Measurements from ENCODE around the gene CTSC. TPM values are rescaled to one million over a fixed set of nuclear protein-coding genes. Genes with fewer than 3 reads are reported as not detected.

The CTSC gene
- total and polyA plus RNA-seq, 2 experiments from 2014 or later: 46.0 to 47.6 TPM

- Histone ChIP-seq H3K27ac (no peak overlapping the region), H3K79me2 (ENCODE audit: insufficient read depth) (no peaks in the 10 kb centered on the region), H3K9me3 (ENCODE audit: low read depth) (no peaks in the 10 kb centered on the region), H4K20me1 (ENCODE audit: insufficient read depth) (no peaks in the 10 kb centered on the region), H3K4me2 (ENCODE audit: unreplicated experiment) (no peak overlapping the region), H3K4me1 (ENCODE audit: insufficient read depth) (no peaks in the 10 kb centered on the region), H3K9ac (no peak overlapping the region), H3F3A (ENCODE audit: insufficient read depth) (no peaks in the 10 kb centered on the region), H2AFZ (no peak overlapping the region), H3K27me3 (replicated peaks; ENCODE audit: insufficient read depth) (no peaks in the 10 kb centered on the region), H3K9me2 (ENCODE audit: insufficient read depth) (no peaks in the 10 kb centered on the region), H3K36me3 (ENCODE audit: low read depth) (no peaks in the 10 kb centered on the region), H3K4me3 (no peak overlapping the region)
- 51% methylated on average over 6 of the region's 6 CpGs for WGBS, 2 experiments (ENCODE audit: low coverage in 1 of 2, low lambda C conversion rate in 2 of 2, missing lambda C conversion rate in 2 of 2)
- in situ Hi-C loops (cut with MboI): no loop called here
- TF ChIP-seq EZH2 (IDR thresholded peaks at IDR 0.05; ENCODE audit: insufficient read depth, poor library complexity, severe bottlenecking) (no peak), EZH2phosphoT487 (IDR thresholded peaks at IDR 0.05; ENCODE audit: insufficient read depth, low read depth) (no peak)
- DNase-seq: peak; percentile 44
Observed at GRCh38 chr11:88280673-88281316, 56.7 kb downstream of the CTSC start.

- Histone ChIP-seq H3K4me1 (ENCODE audit: insufficient read depth) (no peaks in the 10 kb centered on the region), H3K27me3 (replicated peaks; ENCODE audit: insufficient read depth) (no peaks in the 10 kb centered on the region), H4K20me1 (ENCODE audit: insufficient read depth) (no peaks in the 10 kb centered on the region), H3K27ac (no peak overlapping the region), H3K36me3 (ENCODE audit: low read depth) (no peaks in the 10 kb centered on the region), H3K9ac (no peak overlapping the region), H3F3A (ENCODE audit: insufficient read depth) (no peaks in the 10 kb centered on the region), H3K9me3 (ENCODE audit: low read depth) (no peaks in the 10 kb centered on the region), H2AFZ (no peak overlapping the region), H3K79me2 (ENCODE audit: insufficient read depth) (no peaks in the 10 kb centered on the region), H3K9me2 (ENCODE audit: insufficient read depth) (no peaks in the 10 kb centered on the region), H3K4me2 (ENCODE audit: unreplicated experiment) (no peak overlapping the region), H3K4me3 (no peak overlapping the region)
- TF ChIP-seq EZH2 (IDR thresholded peaks at IDR 0.05; ENCODE audit: insufficient read depth, poor library complexity, severe bottlenecking) (no peak), EZH2phosphoT487 (IDR thresholded peaks at IDR 0.05; ENCODE audit: insufficient read depth, low read depth) (no peak)
- DNase-seq: no peak
- in situ Hi-C loops (cut with MboI): no loop called here
- 44 to 53% methylated on average over 3 of the region's 3 CpGs for WGBS, 2 experiments (ENCODE audit: low coverage in 1 of 2, low lambda C conversion rate in 2 of 2, missing lambda C conversion rate in 2 of 2)
Observed at GRCh38 chr11:88277349-88277915, 60.1 kb downstream of the CTSC start.

DNA sequence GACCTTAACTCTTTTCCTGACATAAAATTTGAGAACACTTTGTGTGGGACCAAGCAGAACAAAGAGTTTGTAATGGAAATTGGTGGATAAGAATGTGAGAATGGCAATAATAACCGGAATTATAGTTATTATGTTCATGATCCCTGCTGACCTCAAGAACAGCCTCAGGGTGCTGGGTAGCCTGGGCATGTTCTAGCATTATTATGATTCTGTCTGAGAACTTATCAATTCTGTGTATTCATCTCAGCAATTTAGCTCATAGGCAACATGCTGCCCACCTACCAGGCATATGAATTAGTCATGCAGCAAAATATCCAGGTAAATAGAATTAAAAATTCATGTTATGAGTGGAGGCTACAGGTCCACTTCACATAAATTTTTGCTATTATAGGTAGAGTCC, 61.9 kb downstream of the CTSC start:
- TF ChIP-seq EZH2 (IDR thresholded peaks at IDR 0.05; ENCODE audit: insufficient read depth, poor library complexity, severe bottlenecking) (no peak), EZH2phosphoT487 (IDR thresholded peaks at IDR 0.05; ENCODE audit: insufficient read depth, low read depth) (no peak)
- H3K4me2 ChIP-seq (ENCODE audit: unreplicated experiment): no peak overlapping the region
- no peaks in the 10 kb centered on the region for H3K9me3 ChIP-seq (ENCODE audit: low read depth)
- no peak overlapping the region for H3K4me3 ChIP-seq
- H3K36me3 ChIP-seq (ENCODE audit: low read depth): no peaks in the 10 kb centered on the region
- no peaks in the 10 kb centered on the region for H3K79me2 ChIP-seq (ENCODE audit: insufficient read depth)
- no peak overlapping the region for H3K9ac ChIP-seq
- no peaks in the 10 kb centered on the region for H3F3A ChIP-seq (ENCODE audit: insufficient read depth)
- H3K27ac ChIP-seq: no peak overlapping the region
- in situ Hi-C loops (cut with MboI): no loop called here
- WGBS, 2 experiments (ENCODE audit: low coverage in 1 of 2, low lambda C conversion rate in 2 of 2, missing lambda C conversion rate in 2 of 2): 94 to 96% methylated on average over 1 of the region's 1 CpG
- H3K27me3 ChIP-seq (replicated peaks; ENCODE audit: insufficient read depth): no peaks in the 10 kb centered on the region
- H4K20me1 ChIP-seq (ENCODE audit: insufficient read depth): no peaks in the 10 kb centered on the region
- no peaks in the 10 kb centered on the region for H3K9me2 ChIP-seq (ENCODE audit: insufficient read depth)
- no peaks in the 10 kb centered on the region for H3K4me1 ChIP-seq (ENCODE audit: insufficient read depth)
- H2AFZ ChIP-seq: no peak overlapping the region
- no peak for DNase-seq

GRCh38 chr11:88266919-88267318, 70.6 kb downstream of the CTSC start:
- H3F3A ChIP-seq (ENCODE audit: insufficient read depth): no peaks in the 10 kb centered on the region
- TF ChIP-seq EZH2phosphoT487 (IDR thresholded peaks at IDR 0.05; ENCODE audit: insufficient read depth, low read depth) (no peak), EZH2 (IDR thresholded peaks at IDR 0.05; ENCODE audit: insufficient read depth, poor library complexity, severe bottlenecking) (no peak)
- H3K4me1 ChIP-seq (ENCODE audit: insufficient read depth): no peaks in the 10 kb centered on the region
- H3K79me2 ChIP-seq (ENCODE audit: insufficient read depth): no peaks in the 10 kb centered on the region
- H3K4me3 ChIP-seq: no peak overlapping the region
- no peak overlapping the region for H3K27ac ChIP-seq
- no peaks in the 10 kb centered on the region for H3K9me2 ChIP-seq (ENCODE audit: insufficient read depth)
- H2AFZ ChIP-seq: no peak overlapping the region
- no peak overlapping the region for H3K4me2 ChIP-seq (ENCODE audit: unreplicated experiment)
- 79 to 84% methylated on average over 1 of the region's 1 CpG for WGBS, 2 experiments (ENCODE audit: low coverage in 1 of 2, low lambda C conversion rate in 2 of 2, missing lambda C conversion rate in 2 of 2)
- DNase-seq: no peak
- no peaks in the 10 kb centered on the region for H3K27me3 ChIP-seq (replicated peaks; ENCODE audit: insufficient read depth)
- H3K9ac ChIP-seq: no peak overlapping the region
- in situ Hi-C loops (cut with MboI): no loop called here
- H3K9me3 ChIP-seq (ENCODE audit: low read depth): no peaks in the 10 kb centered on the region
- H3K36me3 ChIP-seq (ENCODE audit: low read depth): no peaks in the 10 kb centered on the region
- H4K20me1 ChIP-seq (ENCODE audit: insufficient read depth): no peaks in the 10 kb centered on the region
